Type B pancreatic cell (in vitro differentiated cells): ENCODE results near the gene TRIM32. TPM values are rescaled to one million over a fixed set of nuclear protein-coding genes. Genes with fewer than 3 reads are reported as not detected.

Experiments
- DNase-seq: peaks from one replicate; pipeline ENCODE4 v3.0.0; 2021; ENCODE audit warnings: mixed read lengths; ENCODE audit not compliant: unreplicated experiment; ENCODE audit errors: extremely low spot score
- H3K27ac Mint-ChIP-seq: 2 replicates; pipeline ENCODE4 v1.8.0; 2021; ENCODE audit warnings: mild to moderate bottlenecking, mixed read lengths
- H3K27me3 Mint-ChIP-seq: 2 replicates; pipeline ENCODE4 v1.8.0; 2021; ENCODE audit warnings: mixed read lengths
- H3K36me3 Mint-ChIP-seq: 2 replicates; pipeline ENCODE4 v1.8.0; 2021; ENCODE audit warnings: mixed read lengths
- H3K4me1 Mint-ChIP-seq: one replicate; pipeline ENCODE4 v1.8.0; 2021; ENCODE audit warnings: mixed read lengths; ENCODE audit not compliant: unreplicated experiment
- H3K4me3 Mint-ChIP-seq: 2 replicates; pipeline ENCODE4 v1.8.0; 2021; ENCODE audit warnings: mild to moderate bottlenecking, mixed read lengths
- H3K9me3 Mint-ChIP-seq: 2 replicates; pipeline ENCODE4 v1.8.0; 2021; ENCODE audit warnings: mixed read lengths
- CTCF ChIP-seq: fragments of 200-600 bp; sonication (generic); conservative IDR thresholded peaks from 2 replicates; pipeline ENCODE4 v1.5.0; 2021; ENCODE audit warnings: antibody characterized with exemption, mild to moderate bottlenecking
- total RNA-seq: library from RNA; stranded (reverse); gene quantifications from 2 replicates; pipeline ENCODE4 v1.2.1, GENCODE V29; 2021; ENCODE audit warnings: low replicate concordance

Gene TRIM32
- total RNA-seq, 1 donor from 2014 or later = 29.6 TPM

GRCh38 chr9:116706310-116707290 lies 19.5 kb downstream of the TRIM32 start:
- peaks cover 6% of the 10 kb centered on the region for H3K4me1 Mint-ChIP-seq
- no peaks in the 10 kb centered on the region for H3K9me3 Mint-ChIP-seq
- peaks cover 8% of the 10 kb centered on the region for H3K36me3 Mint-ChIP-seq
- H3K27ac Mint-ChIP-seq = no peak overlapping the region
- no peak for TF ChIP-seq CTCF
- H3K4me3 Mint-ChIP-seq = no peak overlapping the region
- DNase-seq = no peak
- no peaks in the 10 kb centered on the region for H3K27me3 Mint-ChIP-seq

GRCh38 chr9:116712781-116713180 lies 25.7 kb downstream of the TRIM32 start:
- peaks cover 2% of the 10 kb centered on the region for H3K9me3 Mint-ChIP-seq
- no peaks in the 10 kb centered on the region for H3K36me3 Mint-ChIP-seq
- no peak for DNase-seq
- no peak for TF ChIP-seq CTCF
- peaks cover under 1% of the 10 kb centered on the region for H3K27me3 Mint-ChIP-seq
- H3K4me3 Mint-ChIP-seq = no peak overlapping the region
- peaks cover 16% of the 10 kb centered on the region for H3K4me1 Mint-ChIP-seq
- no peak overlapping the region for H3K27ac Mint-ChIP-seq

GRCh38 chr9:116713271-116713670 lies 26.2 kb downstream of the TRIM32 start:
- peaks cover 4% of the 10 kb centered on the region for H3K36me3 Mint-ChIP-seq
- DNase-seq = no peak
- no peak overlapping the region for H3K27ac Mint-ChIP-seq
- H3K4me3 Mint-ChIP-seq = no peak overlapping the region
- H3K27me3 Mint-ChIP-seq = peaks cover 4% of the 10 kb centered on the region
- no peak for TF ChIP-seq CTCF
- H3K4me1 Mint-ChIP-seq = peaks cover 21% of the 10 kb centered on the region
- H3K9me3 Mint-ChIP-seq = peaks cover 5% of the 10 kb centered on the region

GRCh38 chr9:116715751-116716150 lies 28.6 kb downstream of the TRIM32 start:
- H3K36me3 Mint-ChIP-seq = peaks cover 6% of the 10 kb centered on the region
- H3K4me1 Mint-ChIP-seq = peaks cover 21% of the 10 kb centered on the region
- DNase-seq = no peak
- no peak overlapping the region for H3K4me3 Mint-ChIP-seq
- H3K9me3 Mint-ChIP-seq = peaks cover 5% of the 10 kb centered on the region
- no peak for TF ChIP-seq CTCF
- H3K27ac Mint-ChIP-seq = no peak overlapping the region
- H3K27me3 Mint-ChIP-seq = peaks cover 6% of the 10 kb centered on the region

GRCh38 chr9:116716438-116716837 lies 29.3 kb downstream of the TRIM32 start:
- Mint-ChIP-seq H3K27me3 (peaks cover 8% of the 10 kb centered on the region), H3K9me3 (peaks cover 5% of the 10 kb centered on the region), H3K36me3 (peaks cover 9% of the 10 kb centered on the region), H3K27ac (no peak overlapping the region), H3K4me1 (peaks cover 21% of the 10 kb centered on the region), H3K4me3 (no peak overlapping the region)
- DNase-seq = no peak
- TF ChIP-seq CTCF = no peak
